T-helper 9 cell (primary cell): ENCODE results near the gene INTU.

Experiments
- DNase-seq: peaks from one replicate; pipeline ENCODE4 v3.0.0-alpha.2; 2020

INTU gene

GRCh38 chr4:127756906-127757305, 124.1 kb downstream of the INTU start:
- DNase-seq: no peak

DNA sequence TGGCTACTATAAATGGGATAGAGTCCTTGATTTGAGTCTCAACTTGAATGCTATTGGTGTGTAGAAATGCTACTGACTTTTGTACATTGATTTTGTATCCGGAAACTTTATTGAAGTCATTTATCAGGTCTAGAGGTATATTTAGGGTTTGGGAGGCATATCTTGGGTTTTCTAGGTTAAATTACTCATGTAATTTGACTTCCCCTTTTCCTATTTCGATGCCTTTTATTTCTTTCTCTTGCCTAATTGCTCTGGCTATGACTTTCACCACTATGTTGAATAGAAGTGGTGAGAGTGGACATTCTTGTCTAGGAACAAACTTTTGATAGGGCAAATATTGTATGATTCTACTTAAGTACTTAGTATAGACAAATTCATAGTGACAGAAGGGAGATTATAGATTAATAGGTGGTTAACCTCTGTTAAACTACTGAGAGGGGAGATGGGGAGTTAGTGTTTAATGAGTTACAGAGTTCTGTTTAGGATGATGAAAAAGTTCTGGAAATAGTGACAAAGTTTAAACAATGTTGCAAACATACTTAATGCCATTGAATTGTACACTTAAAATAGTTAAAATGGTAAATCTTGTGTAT, 126.6 kb downstream of the INTU start:
- no peak for DNase-seq

GRCh38 chr4:127759893-127760292, 127.1 kb downstream of the INTU start:
- no peak for DNase-seq

DNA sequence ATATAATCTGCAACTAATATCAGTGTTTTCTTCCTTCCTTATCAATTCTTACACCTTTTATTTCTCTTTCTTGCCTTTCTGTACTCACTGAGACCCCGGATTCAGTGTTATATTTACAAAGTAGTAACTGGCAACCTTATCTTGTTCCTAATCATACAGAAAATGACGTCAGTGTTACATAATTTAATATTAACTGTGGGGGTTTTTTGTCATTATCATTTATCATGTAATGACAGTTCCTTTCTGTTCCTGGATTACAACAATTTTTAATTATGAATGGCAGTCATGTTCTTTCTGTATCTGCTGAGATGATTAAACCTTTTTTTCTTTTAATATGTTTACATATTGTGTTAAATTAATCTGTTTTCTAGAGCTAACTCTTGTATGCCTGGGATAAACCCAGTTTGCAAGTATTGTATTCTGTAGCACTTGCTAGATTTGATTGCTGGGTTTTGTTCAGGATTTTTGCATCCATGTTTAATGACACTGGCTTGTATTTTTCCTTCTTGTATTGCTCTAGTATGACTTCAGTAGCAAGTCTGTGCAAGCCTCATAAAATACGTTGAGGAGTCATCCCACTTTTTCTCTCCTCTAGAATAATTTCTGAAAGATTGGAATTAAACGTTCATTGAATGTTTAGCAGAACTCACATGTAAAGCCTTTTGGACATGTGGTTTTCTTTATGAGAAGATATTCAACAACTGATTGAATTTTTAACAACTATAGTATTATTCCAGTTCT, 138.9 kb downstream of the INTU start:
- no peak for DNase-seq

DNA sequence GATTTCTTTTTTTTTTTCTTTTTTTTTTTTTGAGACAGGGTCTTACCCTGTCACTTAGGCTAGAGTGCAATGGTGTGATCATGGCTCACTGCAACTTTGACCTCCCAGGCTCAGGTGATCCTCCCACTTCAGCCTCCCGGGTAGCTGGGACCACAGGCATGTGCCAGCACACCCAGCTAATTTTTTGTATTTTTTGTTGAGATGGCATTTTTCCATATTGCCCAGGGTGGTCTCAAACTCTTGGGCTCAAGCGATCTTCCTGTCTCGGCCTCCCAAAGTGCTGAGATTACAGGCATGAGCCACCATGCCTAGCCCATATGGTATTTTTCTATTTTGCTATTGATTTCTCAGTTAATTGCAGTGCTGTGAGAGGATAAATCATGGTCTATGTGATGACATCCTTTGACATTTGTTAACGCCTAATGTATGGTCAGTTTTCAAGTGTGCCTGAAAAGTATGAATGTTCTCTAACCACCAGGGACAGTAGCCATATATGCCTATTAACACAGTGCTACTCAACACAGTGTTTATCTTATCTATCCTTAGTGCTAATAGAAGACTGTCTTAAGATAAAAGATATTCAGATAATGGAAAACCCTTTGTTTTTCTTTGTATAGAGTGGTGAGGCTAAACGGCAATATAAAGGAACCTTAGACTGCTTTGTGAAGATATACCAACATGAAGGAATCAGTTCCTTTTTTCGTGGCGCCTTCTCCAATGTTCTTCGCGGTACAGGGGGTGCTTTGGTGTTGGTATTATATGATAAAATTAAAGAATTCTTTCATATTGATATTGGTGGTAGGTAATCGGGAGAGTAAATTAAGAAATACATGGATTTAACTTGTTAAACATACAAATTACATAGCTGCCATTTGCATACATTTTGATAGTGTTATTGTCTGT, 140.3 kb downstream of the INTU start:
- DNase-seq: no peak

DNA sequence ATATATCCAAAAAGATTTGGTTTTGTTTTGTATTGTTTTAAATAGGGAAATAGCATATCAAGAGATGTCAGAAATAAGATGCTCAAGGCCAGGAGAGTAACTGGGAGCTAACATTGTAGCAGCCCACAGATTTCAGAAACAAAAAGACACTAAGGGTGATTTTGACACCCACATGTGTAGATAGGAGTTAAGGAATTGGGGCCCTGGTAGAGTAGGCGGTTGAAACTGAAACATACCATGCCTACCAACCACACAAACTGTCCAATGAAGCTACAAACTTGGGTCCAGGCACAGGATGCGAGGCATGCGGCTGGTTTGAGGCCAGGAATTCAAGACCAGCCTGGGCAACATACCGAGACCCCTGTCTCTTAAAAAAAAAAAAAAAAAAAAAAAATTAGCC, 143.1 kb downstream of the INTU start:
- DNase-seq: no peak
